B cell (primary cell): Measurements from ENCODE around the gene ZNF648. TPM values are rescaled to one million over a fixed set of nuclear protein-coding genes. Genes with fewer than 3 reads are reported as not detected.
A peak's percentile ranks its signal among the peaks of the same experiment; 100 is the strongest.

Experiments used
- ATAC-seq: fragments of 200-7000 bp; cut with Tn5 transposase; one replicate; pipeline ENCODE4 v1.10.0; 2021; ENCODE audit warnings: low read depth, mild to moderate bottlenecking, moderate number of reproducible peaks, moderate library complexity
- CTCF ChIA-PET: fragments of 350-600 bp; sonication (Branson Sonifier 250); formaldehyde crosslinking; loops from one replicate; lab custom pipeline; 2021; ENCODE audit warnings: antibody characterized with exemption, inconsistent platforms; lab: Charles Lee
- POLR2A ChIA-PET: fragments of 350-600 bp; sonication (Branson Sonifier 250); formaldehyde crosslinking; loops from one replicate; lab custom pipeline; 2021; ENCODE audit warnings: antibody characterized with exemption; lab: Charles Lee
- DNase-seq: peaks from one replicate; pipeline ENCODE4 v3.0.0; 2013
- H2AFZ ChIP-seq: 2 replicates; pipeline ENCODE4 v1.6.1; 2012; ENCODE audit warnings: mild to moderate bottlenecking, low read depth, low read length; ENCODE audit not compliant: insufficient read depth, poor library complexity, severe bottlenecking
- H3K27ac ChIP-seq, 2 donors: 1 replicate in 1 of 2; 2 replicates in 1 of 2; pipeline ENCODE4 v1.5.1; 2012 to 2013; ENCODE audit warnings: low read length in 2 of 2, mild to moderate bottlenecking in 2 of 2, moderate library complexity in 1 of 2
- H3K27me3 ChIP-seq, 4 experiments: fragments of 200-600 bp in 1 of 4; sonication (generic) in 1 of 4; replicated peaks in 1 of 4; 1 replicate in 2 of 4; 2 replicates in 2 of 4; pipeline versions ENCODE4 v1.6.1 to v1.7.0; 2013 to 2016; ENCODE audit warnings: low read length in 3 of 4, mild to moderate bottlenecking in 2 of 4, mixed read lengths in 1 of 4, moderate library complexity in 1 of 4; ENCODE audit not compliant: insufficient read depth in 4 of 4, control insufficient read depth in 3 of 4; ENCODE audit errors: control extremely low read depth in 1 of 4
- H3K36me3 ChIP-seq, 2 experiments: replicated peaks in 1 of 2; 1 replicate in 1 of 2; 2 replicates in 1 of 2; pipeline versions ENCODE4 v1.6.1 to v1.7.1; 2013; ENCODE audit warnings: low read length in 1 of 2; ENCODE audit not compliant: insufficient read depth in 2 of 2, control insufficient read depth in 1 of 2; ENCODE audit errors: control extremely low read depth in 1 of 2, extremely low read depth in 1 of 2
- H3K4me1 ChIP-seq, 2 donors: fragments of 200-600 bp in 1 of 2; sonication (generic) in 1 of 2; 1 replicate in 1 of 2; 2 replicates in 1 of 2; pipeline versions ENCODE4 v1.5.1 to v1.6.1; 2013 to 2017; ENCODE audit warnings: low read length in 2 of 2; ENCODE audit not compliant: control insufficient read depth in 2 of 2, insufficient read depth in 2 of 2
- H3K4me2 ChIP-seq: replicated peaks from 2 replicates; pipeline ENCODE3; 2012; ENCODE audit warnings: mild to moderate bottlenecking, low read depth, low read length; ENCODE audit not compliant: poor library complexity, severe bottlenecking
- H3K4me3 ChIP-seq, 5 experiments: fragments of 200-600 bp in 1 of 5; sonication (generic) in 1 of 5; 1 replicate in 3 of 5; 2 replicates in 2 of 5; pipeline versions ENCODE4 v1.5.1 to v1.7.0; 2011 to 2016; ENCODE audit warnings: low read length in 4 of 5, mild to moderate bottlenecking in 4 of 5, low read depth in 2 of 5, control low read depth in 1 of 5, moderate library complexity in 1 of 5; ENCODE audit not compliant: insufficient read depth in 1 of 5; ENCODE audit errors: control extremely low read depth in 1 of 5, extremely low read depth in 1 of 5
- H3K79me2 ChIP-seq: fragments of 200-600 bp; sonication (generic); one replicate; pipeline ENCODE4 v1.6.0; 2016; ENCODE audit warnings: low read length; ENCODE audit not compliant: control insufficient read depth, insufficient read depth
- H3K9ac ChIP-seq: fragments of 200-600 bp; sonication (generic); 2 replicates; pipeline ENCODE4 v1.6.1; 2017; ENCODE audit warnings: mild to moderate bottlenecking, low read length, moderate library complexity
- H3K9me3 ChIP-seq, 3 donors: one replicate each; pipeline versions ENCODE4 v1.6.1 to v1.7.1; 2013; ENCODE audit warnings: low read length in 2 of 3; ENCODE audit not compliant: control insufficient read depth in 2 of 3, insufficient read depth in 1 of 3; ENCODE audit errors: control extremely low read depth in 1 of 3
- H4K20me1 ChIP-seq: 2 replicates; pipeline ENCODE4 v1.6.0; 2012; ENCODE audit warnings: mild to moderate bottlenecking, low read length; ENCODE audit not compliant: insufficient read depth, control insufficient read depth, poor library complexity, severe bottlenecking
- H3K27ac Mint-ChIP-seq: one replicate; pipeline ENCODE4 v1.8.0; 2021; ENCODE audit warnings: mixed read lengths
- H3K27me3 Mint-ChIP-seq: one replicate; pipeline ENCODE4 v1.8.0; 2021; ENCODE audit warnings: mixed read lengths
- H3K4me1 Mint-ChIP-seq: one replicate; pipeline ENCODE4 v1.8.0; 2021; ENCODE audit warnings: mixed read lengths
- H3K4me3 Mint-ChIP-seq: one replicate; pipeline ENCODE4 v1.8.0; 2021; ENCODE audit warnings: mixed read lengths
- H3K9me3 Mint-ChIP-seq: one replicate; pipeline ENCODE4 v1.8.0; 2022; ENCODE audit warnings: mixed read lengths; ENCODE audit not compliant: insufficient read depth
- CTCF ChIP-seq: fragments of 200-600 bp; IDR thresholded peaks from one replicate; pipeline ENCODE4 v1.8.0; 2022; ENCODE audit warnings: antibody characterized with exemption, mild to moderate bottlenecking
- EZH2 ChIP-seq: IDR thresholded peaks from 2 replicates; pipeline ENCODE4 v1.6.1; 2012; ENCODE audit warnings: borderline replicate concordance, low read depth, mild to moderate bottlenecking, moderate library complexity, low read length; ENCODE audit not compliant: insufficient read depth, poor library complexity, severe bottlenecking
- WGBS: methylation state at CpG from one replicate; pipeline ENCODE4 v1.1.5; 2013; ENCODE audit warnings: missing lambda C conversion rate; ENCODE audit not compliant: insufficient coverage; 5-methylcytosine and 5-hydroxymethylcytosine counted together
- intact Hi-C: fragments of 100-400 bp; cut with micrococcal nuclease; formaldehyde crosslinking; loops from one replicate; pipeline ENCODE4 v1.10.0; 2022
- polyA plus RNA-seq: library from polyadenylated mRNA; depleted of rRNA; stranded (reverse); fragments of >200 nt; gene quantifications from 2 replicates; pipeline ENCODE4 v1.2.3, GENCODE V29; 2012
- total RNA-seq, 2 donors: library from RNA; stranded (reverse); fragments of 120-200 nt in 1 of 2; gene quantifications; 1 replicate in 1 of 2; 2 replicates in 1 of 2; pipeline versions ENCODE4 v1.2.3 to v1.2.4, GENCODE V29; 2013 to 2022

ZNF648 gene
- total and polyA plus RNA-seq, 2 donors (not counting 1 experiment from before 2014, with no cell fraction given) = not detected

GRCh38 chr1:182071924-182072323 is 10.4 kb upstream of the ZNF648 start:
- Mint-ChIP-seq H3K27ac (no peak overlapping the region), H3K9me3 (no peaks in the 10 kb centered on the region), H3K4me1 (no peaks in the 10 kb centered on the region), H3K27me3 (peaks cover 28% of the 10 kb centered on the region), H3K4me3 (no peak overlapping the region)
- DNase-seq = no peak
- ChIA-PET POLR2A (no interaction called here), CTCF (interaction anchor here (1.1 to 1.2 kb wide), 2 partner anchors 9 to 10 kb away, joined by 3 to 5 read pairs; no protein-coding TSS in a partner anchor)
- no peak overlapping the region for H3K9ac ChIP-seq
- intact Hi-C loops = no loop called here
- no peaks in the 10 kb centered on the region for H4K20me1 ChIP-seq
- no peaks in the 10 kb centered on the region for H3K79me2 ChIP-seq
- H3K27me3 ChIP-seq = peaks cover 0 to 24% (median 7%) of the 10 kb centered on the region in 4 experiments
- H3K4me1 ChIP-seq = no peaks in the 10 kb centered on the region
- H3K36me3 ChIP-seq = no peaks in the 10 kb centered on the region
- no peak overlapping the region for H3K4me2 ChIP-seq
- H2AFZ ChIP-seq = no peak overlapping the region
- no peaks in the 10 kb centered on the region for H3K9me3 ChIP-seq
- ATAC-seq = no peak
- 100% methylated on average over 2 of the region's 4 CpGs for WGBS
- TF ChIP-seq EZH2 (no peak), CTCF (no peak)
- H3K27ac ChIP-seq = no peak overlapping the region
- no peak overlapping the region for H3K4me3 ChIP-seq

DNA sequence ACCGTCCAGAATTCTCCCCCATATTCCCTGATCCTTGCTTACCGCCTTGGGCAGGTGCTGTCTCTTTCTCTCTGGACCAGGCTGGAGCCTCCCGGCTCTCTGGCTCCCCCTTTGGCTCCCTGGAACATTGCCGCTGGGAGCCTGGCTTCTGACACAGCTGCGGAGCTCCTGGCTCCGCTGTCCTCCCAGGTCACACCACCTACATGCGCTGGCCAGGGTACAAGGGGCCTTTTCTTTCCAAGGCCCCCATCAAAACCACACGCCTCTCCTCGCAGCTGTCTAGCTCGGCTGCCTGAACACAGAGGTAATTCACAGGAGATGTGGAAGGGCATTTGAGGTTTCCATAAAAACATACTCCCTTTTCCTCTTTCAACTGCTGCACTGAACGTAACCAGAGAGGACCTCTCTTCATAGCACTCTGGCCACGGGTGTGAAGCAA is 7.5 kb upstream of the ZNF648 start:
- no peaks in the 10 kb centered on the region for H3K4me1 Mint-ChIP-seq
- no peak overlapping the region for H3K4me2 ChIP-seq
- no peaks in the 10 kb centered on the region for H3K79me2 ChIP-seq
- H3K9me3 Mint-ChIP-seq = no peaks in the 10 kb centered on the region
- intact Hi-C loops = no loop called here
- H3K9ac ChIP-seq = no peak overlapping the region
- H3K27me3 ChIP-seq = peaks cover 0 to 34% (median 6%) of the 10 kb centered on the region in 4 experiments
- no peak overlapping the region for H3K4me3 Mint-ChIP-seq
- ChIA-PET CTCF (interaction anchor here (1.2 kb wide), 1 partner anchor 14 kb away, joined by 3 read pairs; no protein-coding TSS in a partner anchor), POLR2A (no interaction called here)
- H3K36me3 ChIP-seq = no peaks in the 10 kb centered on the region
- WGBS = 9% methylated on average over 6 of the region's 12 CpGs
- H3K27me3 Mint-ChIP-seq = peaks cover 33% of the 10 kb centered on the region
- no peak overlapping the region for H3K27ac ChIP-seq
- no peaks in the 10 kb centered on the region for H4K20me1 ChIP-seq
- TF ChIP-seq CTCF (peak; percentile 34), EZH2 (no peak)
- H3K4me1 ChIP-seq = no peaks in the 10 kb centered on the region
- DNase-seq = no peak
- H3K9me3 ChIP-seq = no peaks in the 10 kb centered on the region
- ATAC-seq = no peak
- no peak overlapping the region for H3K4me3 ChIP-seq
- H3K27ac Mint-ChIP-seq = no peak overlapping the region
- H2AFZ ChIP-seq = no peak overlapping the region
